ENCODE data around the gene ASIC2. TPM values are rescaled to one million over a fixed set of nuclear protein-coding genes. Genes with fewer than 3 reads are reported as not detected.

The ASIC2 gene
- total and polyA plus RNA-seq, 2 experiments from 2014 or later, result 0.52 to 2.8 TPM

DNA sequence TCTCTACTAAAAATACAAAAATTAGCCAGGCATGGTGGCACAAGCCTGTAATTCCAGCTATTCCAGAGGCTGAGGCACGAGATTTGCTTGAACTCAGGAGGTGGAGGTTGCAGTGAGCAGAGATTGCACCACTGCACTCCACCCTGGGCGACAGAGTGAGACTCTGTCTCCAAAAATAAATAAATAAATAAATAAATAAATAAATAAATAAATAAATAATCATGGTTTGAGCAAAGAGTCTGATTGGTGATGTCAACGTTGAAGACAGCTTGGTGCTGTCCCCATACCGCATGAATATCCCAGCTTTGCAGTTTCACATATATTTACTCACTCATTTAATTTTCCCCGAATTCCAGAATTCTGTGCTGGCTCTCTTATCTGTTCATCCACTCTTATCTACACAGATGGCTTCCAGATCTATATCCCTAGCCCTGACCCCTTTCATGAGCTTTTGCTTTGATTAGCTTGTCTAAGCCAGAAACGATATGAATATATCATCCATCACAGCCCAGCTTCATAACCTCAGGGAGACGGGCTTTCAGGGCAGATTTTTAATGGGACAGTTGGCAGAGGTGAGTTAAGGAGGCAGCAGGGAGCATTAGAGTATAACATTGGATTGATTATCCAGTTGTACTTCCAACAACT, 210.4 kb downstream of the ASIC2 start:
- Mint-ChIP-seq H3K36me3 (ENCODE audit: low read depth) (no peaks in the 10 kb centered on the region), H3K27me3 (ENCODE audit: insufficient read depth, low read depth, poor library complexity) (peaks cover 1% of the 10 kb centered on the region), H3K27ac (no peak overlapping the region), H3K9me3 (no peaks in the 10 kb centered on the region), H3K4me3 (no peak overlapping the region), H3K4me1 (no peaks in the 10 kb centered on the region)
- TF ChIP-seq ZNF114 (CRISPR knock-in tag; IDR thresholded peaks at IDR 0.05), result no peak
- TF ChIP-seq ETS1 (IDR thresholded peaks at IDR 0.05), result no peak
- no peak for TF ChIP-seq ZNF462 (CRISPR knock-in tag; IDR thresholded peaks at IDR 0.05)
- no peak for TF ChIP-seq EZH2phosphoT487 (IDR thresholded peaks at IDR 0.05; ENCODE audit: unreplicated experiment)
- TF ChIP-seq NANOG (IDR thresholded peaks at IDR 0.05; ENCODE audit: borderline replicate concordance), result no peak
- TF ChIP-seq JUNB (IDR thresholded peaks at IDR 0.05; ENCODE audit: unreplicated experiment), result no peak
- TF ChIP-seq POLR2AphosphoS5 (IDR thresholded peaks at IDR 0.05; ENCODE audit: low read depth), result no peak
- TF ChIP-seq ZNF331 (CRISPR knock-in tag; IDR thresholded peaks at IDR 0.05; ENCODE audit: low read depth), result no peak
- no peak for TF ChIP-seq STAT1 (IDR thresholded peaks at IDR 0.05; ENCODE audit: unreplicated experiment)
- TF ChIP-seq EZH2 (IDR thresholded peaks at IDR 0.05; ENCODE audit: low read depth, unreplicated experiment), result no peak
- TF ChIP-seq REST (IDR thresholded peaks at IDR 0.05; ENCODE audit: unreplicated experiment), result no peak
- TF ChIP-seq, protein P1, sequence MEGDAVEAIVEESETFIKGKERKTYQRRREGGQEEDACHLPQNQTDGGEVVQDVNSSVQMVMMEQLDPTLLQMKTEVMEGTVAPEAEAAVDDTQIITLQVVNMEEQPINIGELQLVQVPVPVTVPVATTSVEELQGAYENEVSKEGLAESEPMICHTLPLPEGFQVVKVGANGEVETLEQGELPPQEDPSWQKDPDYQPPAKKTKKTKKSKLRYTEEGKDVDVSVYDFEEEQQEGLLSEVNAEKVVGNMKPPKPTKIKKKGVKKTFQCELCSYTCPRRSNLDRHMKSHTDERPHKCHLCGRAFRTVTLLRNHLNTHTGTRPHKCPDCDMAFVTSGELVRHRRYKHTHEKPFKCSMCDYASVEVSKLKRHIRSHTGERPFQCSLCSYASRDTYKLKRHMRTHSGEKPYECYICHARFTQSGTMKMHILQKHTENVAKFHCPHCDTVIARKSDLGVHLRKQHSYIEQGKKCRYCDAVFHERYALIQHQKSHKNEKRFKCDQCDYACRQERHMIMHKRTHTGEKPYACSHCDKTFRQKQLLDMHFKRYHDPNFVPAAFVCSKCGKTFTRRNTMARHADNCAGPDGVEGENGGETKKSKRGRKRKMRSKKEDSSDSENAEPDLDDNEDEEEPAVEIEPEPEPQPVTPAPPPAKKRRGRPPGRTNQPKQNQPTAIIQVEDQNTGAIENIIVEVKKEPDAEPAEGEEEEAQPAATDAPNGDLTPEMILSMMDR (conservative IDR thresholded peaks at IDR 0.05; ENCODE audit: low read depth in 2 of 2), result no peak
- TF ChIP-seq CREB1 (CRISPR knock-in tag; IDR thresholded peaks at IDR 0.05; ENCODE audit: low read depth), result no peak
- no peaks in the 10 kb centered on the region for H3K36me3 ChIP-seq (ENCODE audit: insufficient read depth)
- H2AFZ ChIP-seq, result no peak overlapping the region
- H3F3A ChIP-seq (replicated peaks; ENCODE audit: low read depth), result no peaks in the 10 kb centered on the region
- no peak for ATAC-seq
- no peak overlapping the region for H3K4me2 ChIP-seq
- no peaks in the 10 kb centered on the region for H3K79me2 ChIP-seq (replicated peaks; ENCODE audit: insufficient read depth)
- DNase-seq (ENCODE audit: low spot score), result no peak
- H3K27me3 ChIP-seq (ENCODE audit: insufficient read depth), result no peaks in the 10 kb centered on the region
- no peaks in the 10 kb centered on the region for H4K20me1 ChIP-seq (replicated peaks; ENCODE audit: insufficient read depth)
- H3K4me1 ChIP-seq (ENCODE audit: insufficient read depth), result no peaks in the 10 kb centered on the region
- no peak overlapping the region for H3K27ac ChIP-seq (ENCODE audit: low read depth)
- no peak overlapping the region for H3K4me3 ChIP-seq
- no peaks in the 10 kb centered on the region for H3K9me2 ChIP-seq (ENCODE audit: insufficient read depth)
